Panc1 (cell line): ENCODE data around the gene MPPED1.

ENCODE experiments used
- POLR2AphosphoS5 ChIP-seq: IDR thresholded peaks from 2 replicates; pipeline ENCODE4 v1.6.1; 2012; ENCODE audit warnings: mild to moderate bottlenecking, low read depth, low read length, moderate library complexity
- REST ChIP-seq, 2 experiments: IDR thresholded peaks; 2 replicates each; pipeline ENCODE4 v1.6.1; 2011 to 2012; ENCODE audit warnings: low read depth in 2 of 2, control low read depth in 1 of 2, low read length in 1 of 2, mild to moderate bottlenecking in 1 of 2, moderate library complexity in 1 of 2; ENCODE audit not compliant: insufficient read depth in 1 of 2
- TF ChIP-seq, protein P1 (sequence below): fragments of 450-650 bp; IDR thresholded peaks from 2 replicates; pipeline ENCODE4 v1.5.1; 2017; ENCODE audit warnings: mild to moderate bottlenecking

- no peak for TF ChIP-seq REST (IDR thresholded peaks at IDR 0.05; ENCODE audit: insufficient read depth in 1 of 2, low read depth in 2 of 2, low read length in 1 of 2)
- no peak for TF ChIP-seq POLR2AphosphoS5
- TF ChIP-seq, protein P1, sequence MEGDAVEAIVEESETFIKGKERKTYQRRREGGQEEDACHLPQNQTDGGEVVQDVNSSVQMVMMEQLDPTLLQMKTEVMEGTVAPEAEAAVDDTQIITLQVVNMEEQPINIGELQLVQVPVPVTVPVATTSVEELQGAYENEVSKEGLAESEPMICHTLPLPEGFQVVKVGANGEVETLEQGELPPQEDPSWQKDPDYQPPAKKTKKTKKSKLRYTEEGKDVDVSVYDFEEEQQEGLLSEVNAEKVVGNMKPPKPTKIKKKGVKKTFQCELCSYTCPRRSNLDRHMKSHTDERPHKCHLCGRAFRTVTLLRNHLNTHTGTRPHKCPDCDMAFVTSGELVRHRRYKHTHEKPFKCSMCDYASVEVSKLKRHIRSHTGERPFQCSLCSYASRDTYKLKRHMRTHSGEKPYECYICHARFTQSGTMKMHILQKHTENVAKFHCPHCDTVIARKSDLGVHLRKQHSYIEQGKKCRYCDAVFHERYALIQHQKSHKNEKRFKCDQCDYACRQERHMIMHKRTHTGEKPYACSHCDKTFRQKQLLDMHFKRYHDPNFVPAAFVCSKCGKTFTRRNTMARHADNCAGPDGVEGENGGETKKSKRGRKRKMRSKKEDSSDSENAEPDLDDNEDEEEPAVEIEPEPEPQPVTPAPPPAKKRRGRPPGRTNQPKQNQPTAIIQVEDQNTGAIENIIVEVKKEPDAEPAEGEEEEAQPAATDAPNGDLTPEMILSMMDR = no peak
Observed at GRCh38 chr22:43409046-43409445, 2.8 kb upstream of the MPPED1 start.
